Measurements from ENCODE around the gene DPH7.

DNA sequence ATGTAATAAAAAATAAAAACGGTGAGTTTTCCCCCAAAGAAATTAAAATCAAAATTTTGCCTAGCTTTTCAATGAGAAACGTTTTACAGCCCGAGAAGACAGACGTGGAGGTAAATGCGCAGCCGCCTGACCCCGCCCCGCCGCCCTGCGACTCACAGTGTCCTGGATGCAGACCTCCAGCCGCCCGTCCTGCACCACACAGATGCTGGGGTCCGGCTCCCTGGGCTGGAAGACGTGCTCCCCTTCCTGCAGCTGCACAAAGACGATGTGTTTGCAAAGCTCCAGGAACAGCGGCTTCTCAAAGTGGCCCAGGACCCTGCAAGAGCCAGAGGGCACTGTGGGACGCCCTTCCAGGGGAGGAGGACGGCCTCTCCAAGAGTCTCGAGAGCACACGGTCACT, 36.2 kb downstream of the DPH7 start:
- no peak for TF ChIP-seq SIX5 (IDR thresholded peaks at IDR 0.05; ENCODE audit: low read depth, low read length)
- no peak for TF ChIP-seq TCF12 (IDR thresholded peaks at IDR 0.05; ENCODE audit: low read depth, low read length)
- TF ChIP-seq POLR2A (IDR thresholded peaks at IDR 0.05; ENCODE audit: control extremely low read depth in 1 of 2, low read depth in 2 of 2, low read length in 2 of 2): no peak
- no peak for TF ChIP-seq POLR2AphosphoS5 (IDR thresholded peaks at IDR 0.05; ENCODE audit: low read depth, low read length)
- TF ChIP-seq EGR1 (IDR thresholded peaks at IDR 0.05; ENCODE audit: borderline replicate concordance, low read depth, low read length): no peak
- TF ChIP-seq CEBPB (IDR thresholded peaks at IDR 0.05; ENCODE audit: low read depth, low read length): no peak
- no peak for TF ChIP-seq CTCF (IDR thresholded peaks at IDR 0.05; ENCODE audit: control extremely low read depth in 1 of 3, insufficient read depth in 1 of 3, low read depth in 1 of 3, low read length in 3 of 3)
- TF ChIP-seq SP1 (IDR thresholded peaks at IDR 0.05; ENCODE audit: low read depth, low read length): no peak
- no peak for TF ChIP-seq BACH1 (IDR thresholded peaks at IDR 0.05; ENCODE audit: low read length)
- no peak for TF ChIP-seq HDAC2 (IDR thresholded peaks at IDR 0.05; ENCODE audit: borderline replicate concordance in 1 of 2, low read depth in 2 of 2, low read length in 2 of 2)
